KMS-11 (cell line): ENCODE measurements around the gene RTCB.

ENCODE experiments used
- H2AFZ ChIP-seq: fragments of 200-600 bp; sonication (generic); 2 replicates; pipeline ENCODE4 v1.6.1; 2016; ENCODE audit warnings: antibody characterized with exemption, mixed run types, low read depth
- H3K27ac ChIP-seq: fragments of 200-600 bp; sonication (generic); 2 replicates; pipeline ENCODE4 v1.6.1; 2016; ENCODE audit warnings: mild to moderate bottlenecking, mixed run types
- H3K27me3 ChIP-seq: fragments of 200-600 bp; sonication (generic); 2 replicates; pipeline ENCODE4 v1.6.1; 2017; ENCODE audit warnings: mild to moderate bottlenecking, low read depth, mixed run types, moderate library complexity; ENCODE audit not compliant: insufficient read depth
- H3K36me3 ChIP-seq: fragments of 200-600 bp; sonication (generic); 2 replicates; pipeline ENCODE4 v1.6.1; 2017; ENCODE audit warnings: mild to moderate bottlenecking, mixed run types; ENCODE audit not compliant: insufficient read depth
- H3K4me1 ChIP-seq: fragments of 200-600 bp; sonication (generic); 2 replicates; pipeline ENCODE4 v1.6.1; 2016; ENCODE audit warnings: mild to moderate bottlenecking, low read depth, mixed run types; ENCODE audit not compliant: poor library complexity, severe bottlenecking
- H3K4me2 ChIP-seq: fragments of 200-600 bp; sonication (generic); 2 replicates; pipeline ENCODE4 v1.7.0; 2016; ENCODE audit warnings: mild to moderate bottlenecking, mixed run types
- H3K4me3 ChIP-seq: fragments of 200-600 bp; sonication (generic); IDR thresholded peaks from 2 replicates; pipeline ENCODE4 v1.6.1; 2017; ENCODE audit warnings: low read depth, low read length, mixed read lengths; ENCODE audit not compliant: insufficient read depth
- H3K79me2 ChIP-seq: fragments of 200-600 bp; sonication (generic); 2 replicates; pipeline ENCODE4 v1.6.1; 2016; ENCODE audit warnings: low read depth, mixed run types; ENCODE audit not compliant: insufficient read depth
- H3K9ac ChIP-seq: fragments of 200-600 bp; sonication (generic); 2 replicates; pipeline ENCODE4 v1.6.1; 2016; ENCODE audit warnings: mild to moderate bottlenecking, mixed run types
- H4K20me1 ChIP-seq: fragments of 200-600 bp; sonication (generic); 2 replicates; pipeline ENCODE4 v1.6.1; 2016; ENCODE audit warnings: mild to moderate bottlenecking, mixed run types; ENCODE audit not compliant: insufficient read depth
- CTCF ChIP-seq: fragments of 200-600 bp; sonication (generic); conservative IDR thresholded peaks from 2 replicates; pipeline ENCODE4 v1.6.1; 2017; ENCODE audit warnings: low read depth, mild to moderate bottlenecking, antibody characterized with exemption, low read length, moderate library complexity, mixed read lengths

Gene RTCB

GRCh38 chr22:32385681-32386080 lies 26.4 kb downstream of the RTCB start:
- Histone ChIP-seq H3K36me3 (peaks cover 4% of the 10 kb centered on the region; the same call in 1 of the 2 replicates), H3K4me1 (no peaks in the 10 kb centered on the region)
- TF ChIP-seq CTCF: no peak

GRCh38 chr22:32380991-32381390 lies 31.1 kb downstream of the RTCB start:
- Histone ChIP-seq H3K27me3 (no peaks in the 10 kb centered on the region), H3K27ac (no peak overlapping the region), H3K4me2 (no peak overlapping the region), H3K4me1 (no peaks in the 10 kb centered on the region), H2AFZ (no peak overlapping the region), H3K9ac (no peak overlapping the region), H4K20me1 (no peaks in the 10 kb centered on the region), H3K36me3 (no peaks in the 10 kb centered on the region), H3K4me3 (no peak overlapping the region), H3K79me2 (no peaks in the 10 kb centered on the region)
- TF ChIP-seq CTCF: no peak

More at GRCh38 chr22:32385681-32386080, 26.4 kb downstream of the RTCB start:
- H3K4me2 ChIP-seq: no peak overlapping the region
- H3K27me3 ChIP-seq: no peaks in the 10 kb centered on the region
- no peak overlapping the region for H3K4me3 ChIP-seq
- H2AFZ ChIP-seq: no peak overlapping the region
- H3K27ac ChIP-seq: no peak overlapping the region
- no peaks in the 10 kb centered on the region for H3K79me2 ChIP-seq
- no peak overlapping the region for H3K9ac ChIP-seq
- H4K20me1 ChIP-seq: no peaks in the 10 kb centered on the region

- Histone ChIP-seq H3K27ac (no peak overlapping the region), H2AFZ (no peak overlapping the region), H3K9ac (no peak overlapping the region), H3K36me3 (no peaks in the 10 kb centered on the region), H4K20me1 (no peaks in the 10 kb centered on the region), H3K4me3 (no peak overlapping the region), H3K4me2 (no peak overlapping the region), H3K4me1 (no peaks in the 10 kb centered on the region), H3K79me2 (no peaks in the 10 kb centered on the region), H3K27me3 (no peaks in the 10 kb centered on the region)
- TF ChIP-seq CTCF: peak; percentile 64
Observed at GRCh38 chr22:32378707-32379272, 33.3 kb downstream of the RTCB start.

GRCh38 chr22:32376681-32377080 lies 35.4 kb downstream of the RTCB start:
- Histone ChIP-seq H3K36me3 (no peaks in the 10 kb centered on the region), H3K4me2 (no peak overlapping the region), H3K27ac (no peak overlapping the region), H3K4me3 (no peak overlapping the region), H3K9ac (no peak overlapping the region), H3K4me1 (no peaks in the 10 kb centered on the region), H4K20me1 (no peaks in the 10 kb centered on the region), H2AFZ (no peak overlapping the region), H3K27me3 (no peaks in the 10 kb centered on the region), H3K79me2 (no peaks in the 10 kb centered on the region)
- no peak for TF ChIP-seq CTCF
